ENCODE data around the gene COL18A1. TPM values are rescaled to one million over a fixed set of nuclear protein-coding genes. Genes with fewer than 3 reads are reported as not detected.

COL18A1 gene
- total and polyA plus RNA-seq, 9 of the 15 experiments (the other 6 are each of a cell fraction or from before 2014, with no cell fraction given), result 0.14 to 16.4 (median 2.0) TPM

- Histone ChIP-seq H3K9me1 (ENCODE audit: control insufficient read depth, insufficient read depth, low read length) (peaks cover 7% of the 10 kb centered on the region), H3K4me2 (ENCODE audit: insufficient read depth, low read length) (no peak overlapping the region), H3K9ac (ENCODE audit: insufficient read depth in 1 of 2, low read depth in 2 of 2, low read length in 2 of 2) (no peak overlapping the region; a peak in 1 of 4 replicates), H3K36me3 (ENCODE audit: control insufficient read depth, insufficient read depth, low read length) (no peaks in the 10 kb centered on the region), H3K27ac (ENCODE audit: extremely low read depth, low read depth, low read length) (no peak overlapping the region), H4K20me1 (replicated peaks; ENCODE audit: control insufficient read depth, insufficient read depth, low read length) (peaks cover 62% of the 10 kb centered on the region), H2AFZ (ENCODE audit: low read depth, low read length) (no peak overlapping the region), H3K79me2 (ENCODE audit: control insufficient read depth, insufficient read depth, low read length) (no peaks in the 10 kb centered on the region), H3K4me1 (replicated peaks in 1 of 2; ENCODE audit: control insufficient read depth in 2 of 2, insufficient read depth in 2 of 2, low read length in 2 of 2) (peaks cover 0 to 52% of the 10 kb centered on the region in 2 experiments; a peak in 4 of 5 replicates), H3K27me3 (ENCODE audit: control insufficient read depth in 2 of 2, insufficient read depth in 2 of 2, low read length in 2 of 2) (peaks cover 12 to 43% of the 10 kb centered on the region in 2 experiments; a peak in 4 of 5 replicates), H3K4me3 (no peak overlapping the region), H3K9me3 (replicated peaks; ENCODE audit: control insufficient read depth, insufficient read depth, low read depth, low read length) (no peaks in the 10 kb centered on the region)
- no TSS peak for BruUV-seq (replicated peaks)
- TF ChIP-seq CHCHD3 (CRISPR knock-in tag; IDR thresholded peaks at IDR 0.05), result no peak
- no peak for TF ChIP-seq ZBTB8A (IDR thresholded peaks at IDR 0.05; ENCODE audit: partially characterized antibody)
- no peak for TF ChIP-seq ZNF41 (CRISPR knock-in tag; conservative IDR thresholded peaks at IDR 0.05)
- FAIRE-seq, result no peak
- ChIA-PET CTCF (ENCODE audit: low intra/inter-chr PET ratio) (no interaction called here), POLR2A (no interaction called here)
- DNase-seq (ENCODE audit: extremely low read depth in 1 of 4, low spot score in 3 of 4), result no peak
- intact Hi-C loops (cut with micrococcal nuclease), result no loop called here
- in situ Hi-C loops (cut with MboI), result no loop called here
- no peak for ATAC-seq
- WGBS (ENCODE audit: insufficient coverage, low coverage, missing lambda C conversion rate), result 19% methylated on average over 30 of the region's 30 CpGs
These were observed 61.6 kb downstream of the COL18A1 start for GRCh38 chr21:45466330-45467220.

GRCh38 chr21:45467221-45467779 lies 62.3 kb downstream of the COL18A1 start:
- FAIRE-seq (no peak), DNase-seq (ENCODE audit: extremely low read depth in 1 of 4, low spot score in 3 of 4) (no peak), ATAC-seq (no peak)
- Histone ChIP-seq H3K79me2 (ENCODE audit: control insufficient read depth, insufficient read depth, low read length) (no peaks in the 10 kb centered on the region), H3K27ac (ENCODE audit: extremely low read depth, low read depth, low read length) (no peak overlapping the region), H3K36me3 (ENCODE audit: control insufficient read depth, insufficient read depth, low read length) (no peaks in the 10 kb centered on the region), H2AFZ (ENCODE audit: low read depth, low read length) (no peak overlapping the region), H3K9me3 (replicated peaks; ENCODE audit: control insufficient read depth, insufficient read depth, low read depth, low read length) (no peaks in the 10 kb centered on the region), H3K4me3 (no peak overlapping the region), H3K9ac (ENCODE audit: insufficient read depth in 1 of 2, low read depth in 2 of 2, low read length in 2 of 2) (no peak overlapping the region), H3K4me1 (replicated peaks in 1 of 2; ENCODE audit: control insufficient read depth in 2 of 2, insufficient read depth in 2 of 2, low read length in 2 of 2) (peaks cover 0 to 57% of the 10 kb centered on the region in 2 experiments; a peak in 4 of 5 replicates), H3K9me1 (ENCODE audit: control insufficient read depth, insufficient read depth, low read length) (peaks cover 7% of the 10 kb centered on the region), H3K27me3 (ENCODE audit: control insufficient read depth in 2 of 2, insufficient read depth in 2 of 2, low read length in 2 of 2) (peaks cover 12 to 43% of the 10 kb centered on the region in 2 experiments; a peak in 4 of 5 replicates), H3K4me2 (ENCODE audit: insufficient read depth, low read length) (no peak overlapping the region), H4K20me1 (replicated peaks; ENCODE audit: control insufficient read depth, insufficient read depth, low read length) (peaks cover 62% of the 10 kb centered on the region)
- WGBS (ENCODE audit: insufficient coverage, low coverage, missing lambda C conversion rate), result 30% methylated on average over 18 of the region's 25 CpGs
- in situ Hi-C loops (cut with MboI) (no loop called here), intact Hi-C loops (cut with micrococcal nuclease) (no loop called here)
- no peak for TF ChIP-seq ZNF217 (CRISPR knock-in tag; IDR thresholded peaks at IDR 0.05)
- TF ChIP-seq SOX6 (IDR thresholded peaks at IDR 0.05), result no peak
- no peak for TF ChIP-seq TAL1 (IDR thresholded peaks at IDR 0.05)
- no peak for TF ChIP-seq SIN3A (IDR thresholded peaks at IDR 0.05; ENCODE audit: borderline replicate concordance in 2 of 2, control insufficient read depth in 1 of 2, low read depth in 2 of 2, low read length in 2 of 2)
- CTCF ChIA-PET (ENCODE audit: low intra/inter-chr PET ratio), result no interaction called here
- no TSS peak for BruUV-seq (replicated peaks)
- POLR2A ChIA-PET, result no interaction called here
